Measurements from ENCODE around the gene DYNLT5.
"Not testable (repeated sequence)": the region's sequence is repeated elsewhere in the genome, so short reads cannot be mapped to it uniquely, and the experiment has no call there.

Gene DYNLT5

GRCh38 chr1:66752000-66752592 lies at the start of gene DYNLT5:
Gene DYNLT5 (plus strand): TSS chr1:66752459. CDS start chr1:66754659, 2,200 bp downstream.
- peak; percentile 72 for DNase-seq

- no peak for DNase-seq
These were observed 47.9 kb upstream of the DYNLT5 start for GRCh38 chr1:66704177-66704875.

GRCh38 chr1:66705110-66705509 lies 47.1 kb upstream of the DYNLT5 start:
- peak; percentile 70 for DNase-seq

GRCh38 chr1:66711420-66711819 lies 40.8 kb upstream of the DYNLT5 start:
- peak; percentile 16 for DNase-seq

- no peak for DNase-seq
These were observed 39.4 kb upstream of the DYNLT5 start for GRCh38 chr1:66712839-66713238.

GRCh38 chr1:66723985-66724384 lies 28.3 kb upstream of the DYNLT5 start:
- peak; percentile 46 for DNase-seq

- DNase-seq: peak; percentile 70
These were observed 26.2 kb upstream of the DYNLT5 start for GRCh38 chr1:66725885-66726665.

GRCh38 chr1:66728021-66728420 lies 24.2 kb upstream of the DYNLT5 start:
- peak; percentile 44 for DNase-seq

- DNase-seq: not testable (repeated sequence)
These were observed 23.5 kb upstream of the DYNLT5 start for GRCh38 chr1:66728716-66729115.

- no peak for DNase-seq
These were observed 23.1 kb upstream of the DYNLT5 start for GRCh38 chr1:66729119-66729518.

- no peak for DNase-seq
These were observed 22.7 kb upstream of the DYNLT5 start for GRCh38 chr1:66729523-66729922.

- DNase-seq: no peak
These were observed 21.8 kb upstream of the DYNLT5 start for GRCh38 chr1:66730462-66730861.

GRCh38 chr1:66731170-66731865 lies 20.9 kb upstream of the DYNLT5 start:
- DNase-seq: no peak

GRCh38 chr1:66732407-66733166 lies 19.7 kb upstream of the DYNLT5 start:
- DNase-seq: peak; percentile 32

- peak; percentile 40 for DNase-seq
These were observed 18.8 kb upstream of the DYNLT5 start for GRCh38 chr1:66733348-66734017.

- DNase-seq: not testable (repeated sequence)
These were observed 17.7 kb upstream of the DYNLT5 start for GRCh38 chr1:66734531-66734930.

GRCh38 chr1:66737836-66738235 lies 14.4 kb upstream of the DYNLT5 start:
- no peak for DNase-seq

GRCh38 chr1:66739401-66740157 lies 12.7 kb upstream of the DYNLT5 start:
- DNase-seq: no peak

- DNase-seq: no peak
These were observed 6.8 kb upstream of the DYNLT5 start for GRCh38 chr1:66745451-66745850.

- peak; percentile 62 for DNase-seq
These were observed 4.8 kb upstream of the DYNLT5 start for GRCh38 chr1:66747501-66747900.

- DNase-seq: no peak
These were observed 1.7 kb upstream of the DYNLT5 start for GRCh38 chr1:66750577-66750976.

Data from EL (cell line).